ENCODE data around the gene ATP5ME. TPM values are rescaled to one million over a fixed set of nuclear protein-coding genes. Genes with fewer than 3 reads are reported as not detected.

The ATP5ME gene
- total RNA-seq, 4 donors from 2014 or later: 24.7 to 172 (median 91.5) TPM

DNA sequence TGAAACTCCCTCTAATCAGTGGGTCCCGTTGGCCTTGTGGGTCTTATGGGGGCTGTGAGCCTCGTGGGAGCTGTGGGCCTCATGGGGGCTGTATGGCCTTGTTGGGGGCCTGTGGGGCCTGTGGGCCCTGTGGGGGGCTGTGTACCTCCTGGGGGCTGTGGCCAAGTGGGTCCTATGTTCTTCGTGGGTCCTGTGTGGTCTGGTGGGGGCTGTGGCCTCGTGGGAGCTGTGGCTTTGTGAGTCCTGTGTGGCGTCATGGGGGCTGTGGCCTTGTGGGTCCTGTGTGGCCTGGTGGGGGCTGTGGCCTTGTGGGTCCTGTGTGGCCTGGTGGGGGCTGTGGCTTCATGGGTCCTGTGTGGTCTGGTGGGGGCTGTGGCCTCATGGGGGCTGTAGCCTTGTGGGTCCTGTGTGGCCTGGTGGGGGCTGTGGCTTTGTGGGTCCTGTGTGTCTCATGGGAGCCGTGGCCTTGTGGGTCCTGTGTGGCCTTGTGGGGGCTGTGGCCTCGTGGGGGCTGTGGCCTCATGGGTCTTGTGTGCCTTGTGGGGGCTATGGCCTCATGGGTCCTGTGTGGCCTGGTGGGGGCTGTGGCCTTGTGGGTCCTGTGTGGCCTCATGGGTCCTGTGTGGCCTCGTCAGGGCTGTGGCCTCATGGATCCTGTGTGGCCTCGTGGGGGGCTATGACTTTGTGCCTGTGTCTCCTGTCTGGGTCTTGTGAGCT, 39.0 kb upstream of the ATP5ME start:
- Histone ChIP-seq H3K4me3 (no peak overlapping the region), H3K27me3 (no peaks in the 10 kb centered on the region), H3K4me1 (peaks cover 12 to 16% of the 10 kb centered on the region in 2 donors), H3K27ac (no peak overlapping the region), H3K9me3 (no peaks in the 10 kb centered on the region), H3K36me3 (no peaks in the 10 kb centered on the region)
- TF ChIP-seq, protein P1, sequence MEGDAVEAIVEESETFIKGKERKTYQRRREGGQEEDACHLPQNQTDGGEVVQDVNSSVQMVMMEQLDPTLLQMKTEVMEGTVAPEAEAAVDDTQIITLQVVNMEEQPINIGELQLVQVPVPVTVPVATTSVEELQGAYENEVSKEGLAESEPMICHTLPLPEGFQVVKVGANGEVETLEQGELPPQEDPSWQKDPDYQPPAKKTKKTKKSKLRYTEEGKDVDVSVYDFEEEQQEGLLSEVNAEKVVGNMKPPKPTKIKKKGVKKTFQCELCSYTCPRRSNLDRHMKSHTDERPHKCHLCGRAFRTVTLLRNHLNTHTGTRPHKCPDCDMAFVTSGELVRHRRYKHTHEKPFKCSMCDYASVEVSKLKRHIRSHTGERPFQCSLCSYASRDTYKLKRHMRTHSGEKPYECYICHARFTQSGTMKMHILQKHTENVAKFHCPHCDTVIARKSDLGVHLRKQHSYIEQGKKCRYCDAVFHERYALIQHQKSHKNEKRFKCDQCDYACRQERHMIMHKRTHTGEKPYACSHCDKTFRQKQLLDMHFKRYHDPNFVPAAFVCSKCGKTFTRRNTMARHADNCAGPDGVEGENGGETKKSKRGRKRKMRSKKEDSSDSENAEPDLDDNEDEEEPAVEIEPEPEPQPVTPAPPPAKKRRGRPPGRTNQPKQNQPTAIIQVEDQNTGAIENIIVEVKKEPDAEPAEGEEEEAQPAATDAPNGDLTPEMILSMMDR (IDR thresholded peaks at IDR 0.05 in 4 of 5, conservative IDR thresholded peaks at IDR 0.05 in 1 of 5): no peak
- no peak for TF ChIP-seq POLR2A (IDR thresholded peaks at IDR 0.05)
- no peak for DNase-seq
- in situ Hi-C loops (cut with MboI; ENCODE audit: low sequenced_read_pairs in 4 of 4): no loop called here
- no peak for ATAC-seq
- intact Hi-C loops (cut with DNase I; ENCODE audit: low total_unique reads): no loop called here

DNA sequence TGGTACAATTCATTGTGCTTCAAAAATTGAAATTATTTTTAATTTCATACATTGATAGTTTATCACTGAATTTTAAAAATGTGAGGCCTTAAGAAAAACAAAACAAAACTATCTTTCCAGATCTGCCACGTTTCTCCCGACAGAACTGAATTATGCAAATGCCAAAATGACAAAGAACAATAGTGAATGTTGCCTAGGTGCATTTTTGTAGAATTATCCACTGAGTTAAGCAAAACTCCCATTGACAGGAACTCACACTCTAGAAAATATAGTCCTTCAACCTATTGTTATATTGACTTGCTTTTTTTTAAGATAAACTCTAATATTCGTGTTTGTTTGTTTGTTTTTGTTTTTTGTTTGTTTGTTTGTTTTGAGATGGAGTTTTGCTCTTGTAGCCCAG, 38.0 kb upstream of the ATP5ME start:
- ATAC-seq (no peak), DNase-seq (no peak)
- Histone ChIP-seq H3K4me3 (no peak overlapping the region), H3K4me1 (peaks cover 16 to 24% of the 10 kb centered on the region in 2 donors), H3K36me3 (no peaks in the 10 kb centered on the region), H3K27ac (no peak overlapping the region), H3K27me3 (no peaks in the 10 kb centered on the region), H3K9me3 (no peaks in the 10 kb centered on the region)
- no peak for TF ChIP-seq POLR2A (IDR thresholded peaks at IDR 0.05)
- TF ChIP-seq, protein P1 (IDR thresholded peaks at IDR 0.05 in 4 of 5, conservative IDR thresholded peaks at IDR 0.05 in 1 of 5): no peak
- in situ Hi-C loops (cut with MboI; ENCODE audit: low sequenced_read_pairs in 4 of 4): no loop called here
- intact Hi-C loops (cut with DNase I; ENCODE audit: low total_unique reads): no loop called here

DNA sequence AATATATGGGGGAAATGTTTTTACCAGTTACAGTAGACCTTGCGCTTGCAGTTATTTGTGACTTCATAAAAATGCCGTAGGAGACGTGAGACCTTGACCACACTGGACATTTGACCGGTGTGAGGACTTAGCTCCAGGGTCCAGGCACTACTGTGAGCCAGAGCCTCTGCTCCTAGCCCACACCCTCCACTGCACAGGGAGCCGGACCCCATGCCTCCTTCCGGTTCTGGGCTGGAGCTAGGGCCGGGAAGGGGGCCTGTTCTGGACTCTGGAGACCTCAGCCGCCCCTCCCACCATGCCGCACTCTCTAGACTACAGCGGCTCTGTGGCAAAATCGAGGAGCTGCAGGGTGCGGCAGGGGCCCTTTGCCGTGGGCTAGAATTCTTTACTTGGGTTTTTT, 36.8 kb upstream of the ATP5ME start:
- H3K27me3 ChIP-seq: no peaks in the 10 kb centered on the region
- peaks cover 21 to 28% of the 10 kb centered on the region in 2 donors for H3K4me1 ChIP-seq
- H3K4me3 ChIP-seq: no peak overlapping the region
- H3K36me3 ChIP-seq: no peaks in the 10 kb centered on the region
- H3K9me3 ChIP-seq: no peaks in the 10 kb centered on the region
- DNase-seq (no peak), ATAC-seq (no peak)
- H3K27ac ChIP-seq: no peak overlapping the region
- TF ChIP-seq POLR2A (IDR thresholded peaks at IDR 0.05): no peak
- TF ChIP-seq, protein P1 (IDR thresholded peaks at IDR 0.05 in 4 of 5, conservative IDR thresholded peaks at IDR 0.05 in 1 of 5): no peak
- intact Hi-C loops (cut with DNase I; ENCODE audit: low total_unique reads) (no loop called here), in situ Hi-C loops (cut with MboI; ENCODE audit: low sequenced_read_pairs in 4 of 4) (no loop called here)

DNA sequence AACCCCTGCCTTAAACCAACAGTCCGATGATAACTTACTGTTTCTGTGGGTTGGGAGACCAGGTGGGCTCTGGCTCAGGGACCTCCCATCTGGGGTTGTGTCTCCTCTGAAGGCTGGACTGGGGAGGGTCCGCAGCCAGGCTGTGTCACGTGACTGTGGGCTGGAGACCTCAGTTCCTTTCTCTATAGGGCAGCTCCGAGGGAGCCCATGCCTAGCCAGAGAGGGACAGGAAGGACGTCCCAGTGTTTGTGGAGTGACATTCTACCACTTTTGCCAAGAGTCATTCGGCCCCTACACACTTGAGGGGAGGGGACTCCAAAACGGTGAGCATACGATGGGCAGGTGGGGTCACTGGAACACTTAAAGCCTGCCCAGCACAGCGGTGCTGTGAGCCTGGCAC, 36.0 kb upstream of the ATP5ME start:
- no peak for ATAC-seq
- H3K27me3 ChIP-seq: no peaks in the 10 kb centered on the region
- H3K4me1 ChIP-seq: peaks cover 21 to 28% of the 10 kb centered on the region in 2 donors
- TF ChIP-seq POLR2A (IDR thresholded peaks at IDR 0.05): no peak
- TF ChIP-seq, protein P1 (IDR thresholded peaks at IDR 0.05 in 4 of 5, conservative IDR thresholded peaks at IDR 0.05 in 1 of 5): no peak
- no peaks in the 10 kb centered on the region for H3K36me3 ChIP-seq
- H3K27ac ChIP-seq: no peak overlapping the region
- in situ Hi-C loops (cut with MboI; ENCODE audit: low sequenced_read_pairs in 4 of 4) (no loop called here), intact Hi-C loops (cut with DNase I; ENCODE audit: low total_unique reads) (no loop called here)
- no peaks in the 10 kb centered on the region for H3K9me3 ChIP-seq
- no peak for DNase-seq
- no peak overlapping the region for H3K4me3 ChIP-seq

DNA sequence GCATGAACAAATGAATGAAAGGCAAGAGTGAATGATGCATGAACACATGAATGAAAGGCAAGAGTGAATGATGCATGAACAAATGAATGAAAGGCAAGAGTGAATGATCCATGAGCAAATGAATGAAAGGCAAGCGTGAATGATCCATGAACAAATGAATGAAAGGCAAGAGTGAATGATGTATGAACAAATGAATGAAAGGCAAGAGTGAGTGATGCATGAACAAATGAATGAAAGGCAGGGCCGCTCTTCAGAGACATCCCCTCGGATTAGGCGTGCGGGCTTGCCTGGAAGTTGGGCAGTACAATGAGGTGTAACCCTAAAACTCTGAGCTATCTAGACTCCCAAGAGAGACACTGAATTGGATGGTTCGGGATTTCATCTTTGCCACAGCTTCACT, 35.3 kb upstream of the ATP5ME start:
- no peaks in the 10 kb centered on the region for H3K27me3 ChIP-seq
- in situ Hi-C loops (cut with MboI; ENCODE audit: low sequenced_read_pairs in 4 of 4): no loop called here
- intact Hi-C loops (cut with DNase I; ENCODE audit: low total_unique reads): no loop called here
- H3K9me3 ChIP-seq: no peaks in the 10 kb centered on the region
- DNase-seq (no peak), ATAC-seq (no peak)
- H3K36me3 ChIP-seq: no peaks in the 10 kb centered on the region
- H3K4me1 ChIP-seq: peaks cover 21 to 28% of the 10 kb centered on the region in 2 donors
- no peak overlapping the region for H3K27ac ChIP-seq
- TF ChIP-seq POLR2A (IDR thresholded peaks at IDR 0.05): no peak
- TF ChIP-seq, protein P1 (IDR thresholded peaks at IDR 0.05 in 4 of 5, conservative IDR thresholded peaks at IDR 0.05 in 1 of 5): no peak
- no peak overlapping the region for H3K4me3 ChIP-seq

Measured in gastrocnemius medialis (tissue), 4 donors.